ENCODE measurements around the gene TIMP3.
"Not testable (repeated sequence)": the region's sequence is repeated elsewhere in the genome, so short reads cannot be mapped to it uniquely, and the experiment has no call there.

The TIMP3 gene

DNA sequence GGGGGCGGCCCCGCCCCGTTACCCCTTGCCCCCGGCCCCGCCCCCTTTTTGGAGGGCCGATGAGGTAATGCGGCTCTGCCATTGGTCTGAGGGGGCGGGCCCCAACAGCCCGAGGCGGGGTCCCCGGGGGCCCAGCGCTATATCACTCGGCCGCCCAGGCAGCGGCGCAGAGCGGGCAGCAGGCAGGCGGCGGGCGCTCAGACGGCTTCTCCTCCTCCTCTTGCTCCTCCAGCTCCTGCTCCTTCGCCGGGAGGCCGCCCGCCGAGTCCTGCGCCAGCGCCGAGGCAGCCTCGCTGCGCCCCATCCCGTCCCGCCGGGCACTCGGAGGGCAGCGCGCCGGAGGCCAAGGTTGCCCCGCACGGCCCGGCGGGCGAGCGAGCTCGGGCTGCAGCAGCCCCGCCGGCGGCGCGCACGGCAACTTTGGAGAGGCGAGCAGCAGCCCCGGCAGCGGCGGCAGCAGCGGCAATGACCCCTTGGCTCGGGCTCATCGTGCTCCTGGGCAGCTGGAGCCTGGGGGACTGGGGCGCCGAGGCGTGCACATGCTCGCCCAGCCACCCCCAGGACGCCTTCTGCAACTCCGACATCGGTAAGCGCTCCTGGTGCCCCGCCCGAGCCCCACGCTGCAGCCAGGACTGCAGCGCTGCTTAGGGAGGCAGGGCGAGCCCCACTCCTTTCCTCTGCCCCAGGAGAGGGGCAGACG is at the start of gene TIMP3:
Gene TIMP3, plus strand, starts transcription at position 169 of the 700 bp plus-strand sequence. Its CDS starts 297 bp downstream, at position 466.
- DNase-seq (ENCODE audit: low read depth in 2 of 3, low spot score in 2 of 3) = no peak

DNA sequence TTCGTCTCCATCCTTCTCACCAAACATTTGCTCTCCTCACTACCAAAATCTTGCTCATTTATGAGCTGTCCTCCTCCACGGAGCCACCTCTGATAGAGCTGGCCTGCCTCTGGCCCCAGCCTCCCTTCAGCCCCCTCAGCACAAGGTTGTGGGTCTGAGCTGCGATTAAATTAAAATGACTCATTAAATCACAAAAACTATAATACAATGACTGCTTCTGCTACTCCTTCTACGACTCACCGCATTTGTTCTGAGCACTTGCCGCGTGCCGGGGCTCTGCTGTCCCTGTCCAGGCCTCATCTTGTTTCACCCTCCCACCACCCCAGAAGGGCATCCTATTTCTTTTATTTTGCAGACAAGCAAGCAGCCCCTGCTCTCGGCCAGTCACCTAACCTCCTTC is 49.2 kb upstream of the TIMP3 start:
- DNase-seq (ENCODE audit: low read depth in 2 of 3, low spot score in 2 of 3) = no peak

DNA sequence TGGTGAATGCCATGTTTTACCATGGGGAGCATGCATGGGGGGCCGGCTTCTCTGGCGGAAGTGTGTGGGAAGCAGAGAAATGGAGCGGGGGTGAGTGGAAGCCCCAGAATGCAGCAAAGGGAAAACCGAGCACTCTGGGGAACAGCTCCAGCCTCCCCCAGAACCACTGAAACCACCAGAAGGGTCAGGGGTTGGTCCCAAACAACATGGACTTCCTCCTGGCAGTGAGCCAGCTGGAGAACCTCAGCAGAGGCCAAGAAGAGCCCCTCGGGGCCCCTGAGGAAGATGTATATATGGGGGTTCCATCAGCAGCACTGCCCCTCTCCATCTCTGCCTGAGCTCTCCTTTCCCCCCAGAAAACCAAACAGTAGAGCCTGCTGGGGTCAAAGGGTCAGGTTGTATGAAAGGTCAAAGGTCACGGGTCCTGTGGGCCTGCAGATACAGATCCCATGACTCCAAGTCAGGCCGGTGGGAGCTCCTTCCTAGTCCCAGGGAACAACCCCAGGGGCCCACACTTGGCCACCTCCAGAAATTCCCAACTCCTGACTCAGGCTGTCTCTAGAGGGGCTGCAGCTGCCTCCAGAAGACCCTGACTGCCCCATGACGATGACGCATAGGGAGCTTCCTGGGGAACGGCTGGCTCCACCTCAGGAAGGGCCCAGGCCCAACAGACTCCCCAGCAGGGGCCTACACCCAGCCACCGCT is 48.5 kb upstream of the TIMP3 start:
- DNase-seq (ENCODE audit: low read depth in 2 of 3, low spot score in 2 of 3) = no peak

DNA sequence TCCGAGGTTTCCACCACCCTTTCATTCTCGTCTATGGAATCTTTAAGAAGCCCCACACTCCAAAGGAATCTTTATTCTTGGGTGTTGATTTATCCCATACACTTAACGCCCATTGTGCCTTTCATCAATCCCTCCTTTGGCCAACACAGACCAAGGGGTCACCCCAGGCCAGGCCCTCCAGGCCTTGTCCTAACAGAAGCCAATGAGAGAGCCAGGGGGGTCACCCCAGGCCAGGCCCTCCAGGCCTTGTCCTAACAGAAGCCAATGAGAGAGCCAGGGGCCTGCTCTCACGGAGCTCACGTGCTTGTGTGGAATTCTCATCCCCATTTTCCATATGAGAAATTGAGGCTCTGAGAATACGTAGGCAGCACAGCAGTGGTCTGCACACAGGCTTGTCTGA is 47.9 kb upstream of the TIMP3 start:
- DNase-seq (ENCODE audit: low read depth in 2 of 3, low spot score in 2 of 3) = no peak

DNA sequence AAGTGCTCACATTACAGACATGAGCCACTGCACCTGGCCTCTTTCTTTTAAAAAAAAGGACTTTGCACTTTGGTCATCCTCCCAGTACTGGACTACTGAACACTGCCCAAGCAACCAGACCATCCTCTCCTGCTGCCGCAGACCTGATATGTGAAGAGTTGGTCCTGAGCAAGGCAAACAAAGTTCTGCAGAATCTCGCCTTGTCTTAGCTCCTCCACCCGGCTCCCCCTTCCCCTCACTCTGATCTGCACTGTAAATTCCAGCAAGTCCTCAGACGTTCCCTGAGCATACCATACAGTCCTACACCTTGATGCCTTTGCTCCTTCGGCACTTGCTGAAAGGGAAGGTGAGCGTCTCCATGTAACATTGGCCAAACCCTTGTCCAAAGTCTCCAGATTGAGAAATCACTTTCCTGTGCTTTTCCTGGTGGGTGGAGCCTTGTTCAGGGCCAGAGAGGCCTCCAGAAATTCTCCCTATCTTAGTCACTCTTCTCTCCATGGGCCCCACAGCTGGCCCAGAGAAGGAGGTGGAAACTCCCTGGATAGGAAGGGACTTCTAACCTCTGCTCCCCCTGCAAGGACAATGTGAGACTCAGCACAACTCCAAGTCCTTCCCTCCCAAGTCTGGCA is 47.0 kb upstream of the TIMP3 start:
- no peak for DNase-seq (ENCODE audit: low read depth in 2 of 3, low spot score in 2 of 3)

DNA sequence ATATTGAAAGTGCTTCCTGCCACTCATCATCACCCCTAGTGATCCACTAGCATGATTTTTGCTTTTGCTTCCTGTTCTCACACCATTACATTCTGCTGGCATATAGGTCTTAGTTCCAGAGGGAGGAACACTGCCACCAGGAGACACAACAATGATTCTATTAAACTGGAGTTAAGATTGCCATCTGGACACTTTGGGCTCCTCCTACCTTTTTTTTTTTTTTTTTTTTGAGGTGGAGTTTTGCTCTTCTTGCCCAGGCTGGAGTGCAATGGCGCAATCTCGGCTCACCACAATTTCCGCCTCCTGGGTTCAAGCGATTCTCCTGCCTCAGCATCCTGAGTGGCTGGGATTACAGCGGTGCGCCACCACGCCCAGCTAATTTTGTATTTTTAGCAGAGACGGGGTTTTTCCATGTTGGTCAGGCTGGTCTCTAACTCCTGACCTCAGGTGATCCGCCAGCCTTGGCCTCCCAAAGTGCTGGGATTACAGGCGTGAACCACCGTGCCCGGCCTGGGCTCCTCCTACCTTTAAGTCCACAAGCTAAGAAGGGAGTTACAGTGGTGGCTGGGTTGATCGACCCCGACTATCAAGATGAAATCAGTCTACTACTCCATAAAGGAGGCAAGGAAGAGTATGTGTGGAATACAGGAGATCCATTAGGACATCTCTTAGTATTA is 44.3 kb upstream of the TIMP3 start:
- DNase-seq (ENCODE audit: low read depth in 2 of 3, low spot score in 2 of 3) = not testable (repeated sequence)

DNA sequence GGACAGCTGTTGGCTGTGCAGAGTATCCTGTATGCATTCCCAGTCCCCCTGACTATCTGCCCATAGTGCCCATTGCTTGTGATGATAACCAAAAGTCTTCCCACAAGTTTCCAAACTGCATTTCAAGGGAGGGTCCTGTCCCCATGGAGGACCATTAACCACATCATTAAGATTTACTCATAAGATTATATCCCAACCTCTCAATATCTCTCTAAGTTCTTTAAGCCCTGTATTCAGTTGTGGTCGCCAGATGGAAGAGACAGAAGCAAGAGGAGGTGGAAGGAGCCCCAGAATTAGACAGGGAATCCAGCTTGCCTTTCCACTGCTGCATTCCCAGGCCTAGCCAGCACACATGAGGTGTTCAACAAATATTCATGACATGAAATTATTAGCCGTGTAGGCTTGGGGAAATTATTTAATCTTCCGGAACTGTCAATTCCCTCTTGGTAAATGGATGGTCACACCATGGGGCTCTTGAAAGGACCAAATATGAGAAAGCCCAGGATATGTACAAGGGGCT is 42.6 kb upstream of the TIMP3 start:
- no peak for DNase-seq (ENCODE audit: low read depth in 2 of 3, low spot score in 2 of 3)

DNA sequence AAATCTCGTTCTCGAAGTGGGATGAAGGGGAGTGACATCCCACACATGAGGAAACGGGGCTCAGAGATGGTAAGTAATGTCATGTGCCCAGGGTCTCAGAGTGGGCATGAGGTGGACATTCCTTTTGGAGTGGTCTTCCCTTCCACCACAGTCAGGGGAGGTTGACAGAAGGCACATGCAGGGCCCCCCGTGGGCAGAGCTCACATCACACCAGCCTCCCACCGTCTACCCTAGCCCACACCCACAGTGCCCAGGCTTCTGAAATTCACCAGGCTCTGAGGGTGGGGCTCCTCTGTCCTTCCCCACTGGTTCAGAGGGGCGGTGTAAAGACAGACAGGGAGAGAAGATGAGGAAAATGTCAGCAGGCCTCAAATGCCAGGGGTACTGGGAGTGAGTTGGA is 41.1 kb upstream of the TIMP3 start:
- no peak for DNase-seq (ENCODE audit: low read depth in 2 of 3, low spot score in 2 of 3)

DNA sequence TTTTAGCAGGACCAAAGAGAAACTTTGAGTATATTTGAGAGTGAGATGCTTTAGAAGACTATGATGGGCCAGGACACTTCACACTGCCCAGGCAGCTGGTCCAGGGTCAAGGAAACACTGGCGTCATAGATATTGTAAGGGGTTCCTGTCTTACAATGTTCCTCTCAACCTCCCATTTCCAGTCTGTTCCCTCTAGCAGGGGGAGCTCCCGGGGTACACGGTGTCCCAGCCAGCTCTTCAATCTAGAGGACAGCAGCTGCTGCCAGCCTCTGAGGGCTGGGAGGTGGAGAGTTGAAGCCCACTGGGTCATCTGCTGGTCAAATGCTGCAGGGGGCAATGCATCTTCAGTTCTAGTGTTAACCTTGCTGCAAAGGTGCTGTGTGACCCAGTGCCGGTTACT is 40.7 kb upstream of the TIMP3 start:
- DNase-seq (ENCODE audit: low read depth in 2 of 3, low spot score in 2 of 3) = no peak

DNA sequence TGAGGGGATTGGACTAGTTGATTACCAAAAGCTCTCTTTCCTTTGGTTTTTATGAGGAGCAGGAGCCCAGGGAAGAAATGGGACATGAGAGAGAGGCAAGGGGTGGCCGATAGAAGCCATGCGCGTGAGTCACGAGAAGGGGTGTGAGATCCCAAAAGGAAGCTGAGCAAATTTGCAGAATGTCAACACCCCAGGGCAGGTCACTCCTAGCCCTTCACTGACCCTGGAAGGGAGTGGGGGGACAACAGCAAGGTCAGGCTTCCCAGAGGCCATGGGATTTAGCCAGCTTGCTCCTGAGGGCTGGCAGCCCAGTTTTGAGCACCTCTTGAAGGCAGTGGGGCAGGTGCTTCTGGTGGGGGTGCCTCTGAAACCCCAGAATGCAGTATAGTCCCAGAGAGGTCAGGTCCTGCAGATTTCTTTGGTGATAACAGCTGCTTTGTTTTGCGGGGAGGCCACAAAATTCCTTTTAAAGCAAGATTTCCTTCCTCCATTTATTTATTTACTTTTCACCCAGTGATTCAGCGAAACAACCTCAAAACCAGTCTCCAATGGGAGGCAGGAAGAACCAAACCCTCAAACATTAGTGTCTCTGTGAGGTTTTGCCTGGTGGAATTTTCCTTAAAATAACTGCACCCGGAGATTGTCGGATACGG is 40.1 kb upstream of the TIMP3 start:
- DNase-seq (ENCODE audit: low read depth in 2 of 3, low spot score in 2 of 3) = no peak

DNA sequence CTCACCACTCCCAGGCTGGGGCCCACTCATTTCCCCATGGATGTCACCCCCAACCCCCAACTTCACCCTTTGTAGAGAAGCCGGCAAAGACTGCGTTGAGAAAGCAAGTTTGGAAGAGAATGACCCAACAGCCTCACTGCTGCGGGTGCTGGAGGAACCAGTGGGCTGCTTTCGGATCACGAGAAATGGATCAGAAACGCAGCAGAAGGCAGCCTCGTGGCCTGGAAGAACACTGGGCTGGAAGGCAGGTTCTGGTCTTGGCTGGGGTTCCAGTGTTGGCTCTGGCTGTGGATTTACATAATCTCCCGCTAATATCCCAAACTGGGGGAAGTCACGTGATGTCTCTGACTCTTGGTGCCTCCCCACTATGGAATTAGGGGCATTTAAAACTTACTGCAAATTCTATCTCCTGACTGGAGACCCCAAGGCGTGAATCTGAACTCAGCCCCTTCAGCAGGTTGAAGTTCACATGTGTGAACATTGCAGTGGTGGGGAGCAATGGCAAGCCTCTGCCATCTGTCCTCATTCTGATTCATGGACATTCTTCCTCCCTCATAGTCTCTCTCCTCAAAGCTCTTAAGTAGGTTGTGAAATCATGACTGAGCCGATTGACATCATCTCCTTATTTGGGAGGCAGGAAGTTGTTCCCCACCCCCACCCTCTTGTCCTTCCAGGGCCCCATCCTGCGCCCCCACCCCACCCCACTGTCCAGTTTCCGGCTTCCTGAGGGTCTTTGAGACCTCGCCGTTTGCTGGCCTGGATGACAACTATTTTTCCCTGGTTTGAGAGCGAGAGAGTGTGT is 37.0 kb upstream of the TIMP3 start:
- no peak for DNase-seq (ENCODE audit: low read depth in 2 of 3, low spot score in 2 of 3)

DNA sequence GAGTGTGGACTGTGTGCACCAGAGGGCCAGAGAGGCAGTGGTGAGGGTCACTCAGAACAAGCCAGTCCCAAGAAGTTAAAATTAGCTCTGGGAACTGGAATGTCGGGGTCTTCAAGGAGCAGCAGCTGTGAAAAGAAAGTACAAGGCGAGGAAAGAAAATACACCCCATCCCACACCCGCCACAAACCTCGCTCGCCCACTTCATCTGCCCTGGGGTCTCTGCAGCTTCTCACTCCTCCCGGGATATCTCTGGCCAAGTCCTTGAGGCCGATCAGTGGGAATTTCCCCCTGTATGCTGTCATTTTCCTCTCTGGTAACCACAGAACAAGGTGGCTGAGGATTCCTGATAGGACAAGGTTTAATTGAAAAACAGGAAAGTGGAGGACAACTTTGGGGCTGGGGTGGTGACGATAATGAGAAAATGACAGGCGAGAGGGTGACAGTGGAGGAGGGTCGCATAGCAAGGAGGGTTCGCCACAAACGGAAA is 36.3 kb upstream of the TIMP3 start:
- no peak for DNase-seq (ENCODE audit: low read depth in 2 of 3, low spot score in 2 of 3)

DNA sequence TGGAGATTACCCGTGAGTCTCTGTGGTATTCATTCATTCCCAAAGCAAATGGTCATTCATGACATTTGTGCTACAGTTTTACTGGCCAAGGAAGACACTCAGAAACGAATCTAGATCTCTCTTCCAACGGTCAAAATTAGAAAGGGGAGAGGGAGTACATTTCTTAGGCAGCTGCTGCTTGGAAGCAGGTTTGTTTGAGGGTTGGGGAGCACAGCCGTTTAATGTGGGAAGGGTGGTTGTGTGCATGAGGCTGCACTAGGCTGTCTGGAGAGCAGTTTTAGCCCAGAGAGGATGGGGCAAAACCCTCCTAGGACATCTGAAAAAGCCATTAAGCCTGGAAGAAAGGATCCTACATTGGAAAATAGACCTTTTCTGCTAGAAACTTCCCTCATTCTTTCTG is 29.7 kb upstream of the TIMP3 start:
- DNase-seq (ENCODE audit: low read depth in 2 of 3, low spot score in 2 of 3) = no peak

DNA sequence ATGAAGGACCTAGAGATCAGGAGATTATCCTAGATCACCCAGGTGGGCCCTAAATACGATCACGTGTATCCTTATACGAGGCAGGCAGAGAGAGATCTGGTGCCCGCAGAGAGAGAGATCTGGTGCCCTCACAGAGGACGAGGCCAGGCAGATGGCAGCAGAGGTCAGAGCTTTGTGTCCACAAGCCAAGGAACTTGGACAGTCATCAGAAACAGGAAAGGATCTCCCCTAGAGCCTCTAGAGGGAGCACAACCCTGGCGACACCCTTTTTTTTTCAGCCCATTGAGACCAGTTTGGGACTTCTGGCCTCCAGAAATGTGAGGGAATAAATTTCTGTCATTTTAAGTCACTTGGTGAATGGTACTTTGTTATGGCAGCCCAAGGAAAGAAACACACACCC is 25.5 kb upstream of the TIMP3 start:
- no peak for DNase-seq (ENCODE audit: low read depth in 2 of 3, low spot score in 2 of 3)

DNA sequence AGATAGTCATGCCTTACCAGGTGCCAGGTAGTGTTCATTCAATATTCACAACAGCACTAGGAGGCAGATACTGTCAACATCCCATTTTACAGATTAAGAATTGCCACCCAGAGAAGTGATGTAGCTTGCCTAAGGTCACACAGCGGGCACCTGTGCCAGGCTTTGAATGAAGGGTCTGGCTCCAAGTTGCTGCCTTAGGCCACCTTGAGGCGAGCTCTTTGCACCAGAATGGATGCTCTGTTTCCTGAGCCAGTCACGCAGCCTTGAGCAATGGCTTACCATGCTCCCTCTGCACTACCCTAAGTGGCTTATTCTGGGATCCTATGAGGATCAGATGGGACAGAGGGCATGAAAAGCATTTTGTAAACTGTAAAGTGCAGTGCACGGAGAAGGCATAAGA is 25.1 kb upstream of the TIMP3 start:
- no peak for DNase-seq (ENCODE audit: low read depth in 2 of 3, low spot score in 2 of 3)

DNA sequence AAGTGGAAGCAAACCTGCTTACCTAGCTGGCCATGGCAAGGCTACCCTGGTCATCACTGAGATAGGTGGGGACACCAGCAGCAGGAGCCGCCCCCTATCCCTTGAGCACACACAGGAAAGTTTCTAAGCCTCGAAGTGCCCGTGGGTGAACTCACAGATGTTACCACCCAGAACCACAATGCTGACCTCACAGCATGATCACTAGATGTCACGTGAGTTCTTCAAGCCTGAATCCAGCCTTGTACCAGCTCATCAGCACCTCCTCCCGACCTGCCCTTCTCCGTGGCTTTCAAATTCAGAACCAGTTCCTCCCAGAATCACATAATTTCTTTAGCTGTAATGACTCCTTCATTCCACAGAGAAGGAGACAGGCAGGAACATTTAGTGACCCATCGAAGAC is 24.7 kb upstream of the TIMP3 start:
- no peak for DNase-seq (ENCODE audit: low read depth in 2 of 3, low spot score in 2 of 3)

DNA sequence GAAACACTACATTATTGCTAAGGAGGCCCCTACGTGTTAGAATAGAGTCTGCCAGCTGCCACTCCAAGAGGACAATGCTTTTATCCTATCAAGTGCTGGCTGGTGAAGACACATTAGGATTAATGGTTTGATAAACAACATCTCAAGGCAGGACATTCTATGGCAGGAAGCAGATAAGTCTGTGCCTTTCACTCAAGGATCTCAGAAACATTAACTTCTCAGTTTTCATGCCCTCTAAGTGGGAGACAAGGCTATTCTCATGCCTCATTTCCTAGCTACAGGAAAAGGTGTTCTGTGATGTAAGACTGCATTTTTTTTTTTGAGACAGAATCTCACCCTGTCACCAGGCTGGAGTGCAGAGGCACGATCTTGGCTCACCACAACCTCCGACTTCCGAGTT is 23.5 kb upstream of the TIMP3 start:
- no peak for DNase-seq (ENCODE audit: low read depth in 2 of 3, low spot score in 2 of 3)

DNA sequence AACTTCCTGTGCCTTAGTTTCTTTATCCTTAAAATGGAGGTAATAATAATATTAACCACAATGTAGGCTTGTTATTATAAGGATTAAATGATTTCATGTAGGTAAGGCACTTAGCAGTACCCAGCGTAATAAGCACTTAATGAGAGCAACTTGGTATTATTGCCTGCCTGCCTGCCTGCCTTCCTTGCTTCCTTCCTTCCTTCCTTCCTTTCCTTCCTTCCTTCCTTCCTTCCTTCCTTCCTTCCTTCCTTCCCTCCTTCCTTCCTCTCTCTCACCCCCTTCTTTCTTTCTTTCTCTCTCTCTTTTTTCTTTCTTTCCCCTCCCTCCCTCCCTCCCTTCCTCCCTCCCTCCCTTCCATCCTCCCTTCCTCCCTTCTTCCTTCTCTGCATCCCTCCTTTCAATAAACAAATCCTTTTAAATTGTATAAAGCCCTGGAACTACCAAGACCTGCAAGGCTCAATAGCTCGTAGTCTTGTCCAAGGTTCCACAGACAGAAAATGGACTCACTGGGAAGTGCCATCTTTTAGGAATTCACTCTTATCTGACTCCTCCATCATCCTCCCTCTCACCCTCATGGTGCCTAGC is 20.7 kb upstream of the TIMP3 start:
- DNase-seq (ENCODE audit: low read depth in 2 of 3, low spot score in 2 of 3) = no peak

DNA sequence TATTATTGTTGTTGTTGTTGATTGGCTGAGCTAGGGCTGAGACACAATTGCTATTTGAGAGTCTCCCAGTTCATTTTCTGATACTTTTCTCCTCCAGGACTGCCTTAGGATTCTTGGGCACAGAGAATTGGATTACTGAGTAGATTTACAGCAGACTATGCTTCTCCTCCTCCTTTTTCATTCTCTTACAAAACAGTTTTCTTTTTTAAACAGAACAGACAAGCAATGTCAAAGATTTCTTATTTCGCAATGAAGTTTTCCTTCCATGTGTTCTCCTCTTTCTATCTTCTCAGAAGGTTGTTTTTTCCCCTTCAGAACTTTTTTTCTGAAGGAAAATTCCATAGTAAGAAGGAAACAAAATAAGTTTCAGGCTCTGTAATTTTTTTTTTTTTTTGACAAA is 19.8 kb upstream of the TIMP3 start:
- DNase-seq (ENCODE audit: low read depth in 2 of 3, low spot score in 2 of 3) = no peak
